Dermis microvascular lymphatic vessel endothelial cell (primary cell): Measurements from ENCODE around the gene KLF2. TPM values are rescaled to one million over a fixed set of nuclear protein-coding genes. Genes with fewer than 3 reads are reported as not detected.

Source experiments
- DNase-seq, 2 donors: peaks; one replicate each; pipeline versions ENCODE4 v3.0.0 to v3.0.0-alpha.2; 2010; ENCODE audit warnings: low read depth in 2 of 2
- total RNA-seq: library from RNA; depleted of rRNA; stranded (reverse); fragments of >200 nt; gene quantifications from 2 replicates; pipeline ENCODE4 v1.2.1, GENCODE V29; 2014

The KLF2 gene
- total RNA-seq, 1 donor from 2014 or later, result 2.8 TPM

GRCh38 chr19:16306728-16307402 is 17.8 kb upstream of the KLF2 start:
- DNase-seq, result no peak

DNA sequence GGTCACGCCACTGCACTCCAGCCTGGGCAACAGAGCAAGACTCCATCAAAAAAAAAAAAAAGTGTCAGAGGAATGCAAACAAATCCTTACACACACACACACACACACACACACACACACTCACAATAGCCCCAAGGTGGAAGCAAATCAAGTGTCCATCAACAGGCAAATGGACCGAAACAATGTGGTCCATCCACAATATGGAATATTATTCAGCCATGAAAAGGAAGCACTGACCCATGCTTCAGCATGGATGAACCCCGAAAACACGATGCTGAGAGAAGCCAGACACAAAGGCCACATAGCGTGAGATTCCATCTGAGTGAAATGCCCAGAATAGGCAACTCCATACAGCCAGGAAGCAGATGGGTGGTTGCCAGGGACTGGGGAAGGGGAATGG is 16.5 kb upstream of the KLF2 start:
- no peak for DNase-seq

GRCh38 chr19:16309643-16310042 is 15.0 kb upstream of the KLF2 start:
- DNase-seq, result peak in 1 of 2 donors; percentile 87

GRCh38 chr19:16315825-16316505 is 8.7 kb upstream of the KLF2 start:
- DNase-seq, result peak in 1 of 2 donors; percentile 90

DNA sequence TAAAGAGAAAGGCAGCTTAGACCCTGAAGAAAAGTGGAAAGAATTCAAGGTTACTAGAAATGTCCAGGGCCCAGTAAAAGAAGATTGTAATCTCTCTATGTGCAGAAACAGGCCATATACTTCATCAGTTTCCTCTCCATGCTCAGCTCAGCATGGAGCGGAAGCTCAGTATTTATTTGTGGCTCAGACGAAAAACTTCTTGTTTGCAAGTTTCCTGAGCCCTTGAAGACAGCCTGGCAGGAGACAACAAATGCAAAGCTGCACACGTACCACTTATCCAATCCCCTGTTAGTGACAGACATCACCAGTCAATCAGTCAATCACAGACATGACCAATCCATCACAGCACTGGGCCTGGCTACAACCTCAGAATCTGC is 8.1 kb upstream of the KLF2 start:
- peak in 1 of 2 donors; percentile 93 for DNase-seq

DNA sequence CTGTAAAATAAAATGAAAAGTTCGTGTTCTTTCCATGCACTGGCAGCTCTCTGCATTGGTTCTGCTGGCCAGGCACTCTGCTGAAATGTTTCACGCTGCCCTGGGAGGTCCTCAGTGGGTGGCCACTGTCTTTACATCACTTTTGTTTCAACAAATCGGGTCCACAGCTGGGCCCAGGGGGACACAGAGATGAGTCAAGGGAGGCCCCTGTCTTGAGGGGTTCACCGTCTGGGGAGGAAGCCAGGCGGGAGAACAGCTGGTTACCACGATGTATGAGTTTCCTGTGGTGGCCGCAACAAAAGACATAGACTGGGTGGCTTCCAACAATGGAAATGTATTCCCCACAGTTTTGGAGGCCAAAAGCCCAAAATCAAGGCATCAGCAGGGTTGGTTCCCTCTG is 5.1 kb upstream of the KLF2 start:
- no peak for DNase-seq

- no peak for DNase-seq
These were observed 3.6 kb upstream of the KLF2 start for GRCh38 chr19:16320987-16321386.

DNA sequence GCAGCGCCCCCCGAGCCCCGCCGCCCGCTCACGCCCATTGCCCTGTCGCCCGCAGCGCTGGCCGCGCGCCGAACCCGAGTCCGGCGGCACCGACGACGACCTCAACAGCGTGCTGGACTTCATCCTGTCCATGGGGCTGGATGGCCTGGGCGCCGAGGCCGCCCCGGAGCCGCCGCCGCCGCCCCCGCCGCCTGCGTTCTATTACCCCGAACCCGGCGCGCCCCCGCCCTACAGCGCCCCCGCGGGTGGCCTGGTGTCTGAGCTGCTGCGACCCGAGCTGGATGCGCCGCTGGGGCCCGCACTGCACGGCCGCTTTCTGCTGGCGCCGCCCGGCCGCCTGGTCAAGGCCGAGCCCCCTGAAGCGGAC is 518 bp downstream of the KLF2 start:
- no peak for DNase-seq

GRCh38 chr19:16325641-16326400 is 1.2 kb downstream of the KLF2 start:
- peak in 1 of 2 donors; percentile 34 for DNase-seq

- DNase-seq, result peak in 1 of 2 donors; percentile 44
These were observed 2.0 kb downstream of the KLF2 start for GRCh38 chr19:16326401-16327168.

DNA sequence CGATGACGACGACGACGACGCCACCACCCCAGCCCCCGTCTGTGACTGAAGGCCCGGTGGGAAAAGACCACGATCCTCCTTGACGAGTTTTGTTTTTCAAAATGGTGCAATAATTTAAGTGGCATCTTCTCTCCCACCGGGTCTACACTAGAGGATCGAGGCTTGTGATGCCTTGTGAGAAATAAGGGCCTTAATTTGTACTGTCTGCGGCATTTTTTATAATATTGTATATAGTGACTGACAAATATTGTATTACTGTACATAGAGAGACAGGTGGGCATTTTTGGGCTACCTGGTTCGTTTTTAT is 2.5 kb downstream of the KLF2 start:
- DNase-seq, result no peak

DNA sequence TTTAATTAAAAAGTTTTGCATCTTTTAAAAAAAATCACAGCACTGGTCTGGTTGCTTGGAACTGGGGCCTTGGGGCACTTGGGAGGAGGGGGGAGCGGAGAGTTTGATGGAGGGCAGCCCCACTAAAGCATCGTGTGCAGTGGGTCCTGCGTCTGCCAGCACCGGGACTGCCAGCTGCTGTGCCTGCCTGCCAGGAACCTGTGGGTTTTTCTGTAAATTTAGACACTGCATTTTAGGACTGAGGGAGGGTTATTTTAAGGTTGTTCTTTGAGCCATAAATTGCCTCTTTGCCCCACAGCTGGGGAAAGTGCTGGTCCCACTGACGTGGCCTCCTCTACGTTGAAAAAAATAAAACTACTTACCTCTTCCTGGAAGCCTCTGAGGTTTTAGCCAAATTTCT is 2.9 kb downstream of the KLF2 start:
- no peak for DNase-seq

GRCh38 chr19:16327911-16328823 is 3.5 kb downstream of the KLF2 start:
- peak; percentile 76 to 87 for DNase-seq

DNA sequence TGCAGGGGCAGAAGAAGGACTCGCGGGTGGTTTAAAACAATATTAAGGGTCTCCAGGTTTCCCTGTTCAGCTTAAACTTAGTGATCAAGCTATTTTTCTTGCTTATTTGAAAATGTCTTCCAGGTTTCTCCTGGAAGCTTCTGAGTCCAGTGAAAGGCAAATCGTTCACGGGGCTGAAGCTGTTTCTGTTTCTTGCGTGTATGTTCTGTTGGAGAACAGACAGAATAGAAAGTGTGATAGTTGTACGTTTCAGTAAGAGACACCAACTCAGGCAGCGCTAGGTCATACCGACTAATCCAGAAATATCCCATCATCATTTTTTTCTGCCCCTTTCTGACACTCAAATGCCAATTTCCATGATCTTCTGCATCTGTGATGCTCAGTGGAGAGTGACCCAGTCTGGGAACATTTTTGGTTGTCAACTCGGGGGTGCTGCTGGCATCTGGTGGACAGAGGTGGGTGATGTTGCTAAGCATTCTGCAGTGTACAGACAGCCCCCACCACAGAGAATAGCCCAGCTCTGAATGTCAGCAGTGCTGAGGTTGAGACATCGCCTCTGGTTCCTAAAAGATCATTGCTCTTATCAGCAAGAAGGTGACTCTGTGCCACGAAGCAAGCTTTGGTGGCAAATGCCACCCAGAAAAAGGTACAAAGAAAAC is 4.3 kb downstream of the KLF2 start:
- peak; percentile 61 to 81 for DNase-seq

DNA sequence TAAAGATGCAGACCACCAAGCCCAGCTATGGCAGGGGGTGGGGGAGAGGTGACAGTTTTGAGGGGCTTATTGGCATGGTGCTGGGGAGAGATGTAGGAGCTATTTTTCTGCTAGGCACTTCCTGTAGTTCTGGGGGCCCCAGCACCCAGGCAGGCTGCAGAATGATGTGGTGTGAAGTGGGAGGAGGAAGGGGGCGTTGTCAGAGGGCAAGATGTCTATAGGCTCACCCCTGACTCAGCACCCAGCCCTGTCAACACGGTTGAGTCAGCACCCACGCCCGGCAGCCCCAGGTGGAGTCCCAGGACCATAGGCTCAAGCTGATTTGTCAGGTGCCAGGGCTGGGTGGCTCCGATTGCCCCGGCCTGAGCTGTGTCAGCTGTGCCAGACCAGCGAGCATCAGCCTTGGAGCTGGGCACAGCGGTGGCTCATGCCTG is 5.8 kb downstream of the KLF2 start:
- peak; percentile 65 to 93 for DNase-seq

DNA sequence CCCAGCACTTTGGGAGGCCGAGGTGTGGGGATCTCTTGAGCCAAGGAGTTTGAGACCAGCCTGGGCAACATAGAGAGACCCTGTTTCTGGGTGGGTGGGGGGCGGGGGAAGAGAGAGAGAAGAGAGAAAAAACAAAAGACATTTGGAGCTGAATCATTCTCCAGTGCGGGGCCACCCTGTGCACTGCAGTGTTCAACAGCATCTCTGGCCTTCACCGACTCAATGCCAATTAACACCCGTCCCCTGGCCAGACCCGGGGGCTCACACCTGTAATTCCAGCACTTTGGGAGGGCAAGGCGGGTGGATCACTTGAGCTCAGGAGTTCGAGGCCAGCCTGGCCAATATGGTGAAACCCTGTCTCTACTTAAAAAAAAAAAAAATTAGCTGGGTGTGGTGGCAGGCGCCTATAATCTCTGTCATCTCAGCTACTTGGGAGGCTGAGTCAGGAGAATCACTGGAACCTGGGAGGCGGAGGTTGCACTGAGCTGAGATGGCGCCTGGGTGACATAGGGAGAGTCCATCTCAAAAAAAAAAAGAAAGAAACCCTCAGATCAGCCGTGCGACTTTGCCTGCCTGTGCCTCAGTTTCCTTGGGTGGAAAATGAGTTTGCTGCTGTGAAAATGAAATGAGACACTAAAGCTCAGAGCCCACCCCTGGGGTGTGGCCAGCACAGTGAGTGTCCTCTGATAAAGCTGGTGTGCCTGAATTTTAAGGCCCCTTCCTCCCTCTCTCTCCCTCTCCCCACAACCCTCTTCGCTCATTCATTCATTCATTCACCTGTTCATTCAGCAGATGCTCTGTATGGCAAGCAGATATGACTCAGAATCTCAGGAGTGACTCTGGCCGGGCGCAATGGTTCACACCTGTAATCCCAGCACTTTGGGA is 6.4 kb downstream of the KLF2 start:
- peak in 1 of 2 donors; percentile 35 for DNase-seq

- DNase-seq, result no peak
These were observed 8.5 kb downstream of the KLF2 start for GRCh38 chr19:16333001-16333586.

GRCh38 chr19:16334411-16334810 is 9.8 kb downstream of the KLF2 start:
- DNase-seq, result peak in 1 of 2 donors; percentile 53

GRCh38 chr19:16335226-16335625 is 10.6 kb downstream of the KLF2 start:
- no peak for DNase-seq
